CD4-positive, CD25-positive, alpha-beta regulatory T cell (primary cell): Measurements from ENCODE around the gene ENPP6. TPM values are rescaled to one million over a fixed set of nuclear protein-coding genes. Genes with fewer than 3 reads are reported as not detected.

Experiments used
- ATAC-seq, 2 donors: fragments of 150-1000 bp; cut with Tn5 transposase; one replicate each; pipeline ENCODE4 v1.10.0; 2021; ENCODE audit warnings: low read depth in 2 of 2, moderate number of reproducible peaks in 2 of 2, moderate library complexity in 1 of 2
- DNase-seq, 3 donors: peaks; one replicate each; pipeline versions ENCODE4 v3.0.0 to v3.0.0-alpha.2; 2012 to 2022; ENCODE audit warnings: mixed read lengths in 1 of 3
- H3K27ac ChIP-seq: one replicate; pipeline ENCODE4 v1.7.0; 2013; ENCODE audit warnings: mild to moderate bottlenecking, low read length; ENCODE audit not compliant: insufficient read depth, poor library complexity, severe bottlenecking
- H3K27me3 ChIP-seq: one replicate; pipeline ENCODE4 v1.7.0; 2013; ENCODE audit warnings: low read length; ENCODE audit not compliant: control insufficient read depth, insufficient read depth
- H3K36me3 ChIP-seq: one replicate; pipeline ENCODE4 v1.7.0; 2013; ENCODE audit warnings: mild to moderate bottlenecking, low read length, moderate library complexity; ENCODE audit not compliant: control insufficient read depth, insufficient read depth
- H3K4me1 ChIP-seq: 2 replicates; pipeline ENCODE4 v1.7.0; 2013; ENCODE audit warnings: mild to moderate bottlenecking, low read length; ENCODE audit not compliant: insufficient read depth, control insufficient read depth, poor library complexity, severe bottlenecking
- H3K4me3 ChIP-seq: one replicate; pipeline ENCODE4 v1.7.0; 2013; ENCODE audit warnings: low read depth, mild to moderate bottlenecking, low read length, moderate library complexity
- H3K9me3 ChIP-seq, 2 experiments: 1 replicate in 1 of 2; 2 replicates in 1 of 2; pipeline ENCODE4 v1.7.0; 2013; ENCODE audit warnings: low read length in 2 of 2, mild to moderate bottlenecking in 1 of 2, moderate library complexity in 1 of 2; ENCODE audit not compliant: control insufficient read depth in 2 of 2
- H3K27ac Mint-ChIP-seq, 3 donors: one replicate each; pipeline ENCODE4 v1.8.0; 2020 to 2022; ENCODE audit warnings: mild to moderate bottlenecking in 3 of 3, mixed read lengths in 3 of 3, moderate library complexity in 2 of 3
- H3K27me3 Mint-ChIP-seq: one replicate; pipeline ENCODE4 v1.8.0; 2022; ENCODE audit warnings: mild to moderate bottlenecking, mixed read lengths
- H3K36me3 Mint-ChIP-seq: one replicate; pipeline ENCODE4 v1.8.0; 2020; ENCODE audit warnings: mixed read lengths
- H3K4me1 Mint-ChIP-seq, 4 donors: one replicate each; pipeline ENCODE4 v1.8.0; 2020 to 2022; ENCODE audit warnings: mixed read lengths in 4 of 4, mild to moderate bottlenecking in 1 of 4
- H3K4me3 Mint-ChIP-seq, 4 donors: one replicate each; pipeline ENCODE4 v1.8.0; 2020 to 2022; ENCODE audit warnings: mild to moderate bottlenecking in 4 of 4, mixed read lengths in 4 of 4, moderate library complexity in 3 of 4
- H3K9me3 Mint-ChIP-seq, 7 donors: one replicate each; pipeline ENCODE4 v1.8.0; 2020 to 2022; ENCODE audit warnings: mixed read lengths in 7 of 7, mild to moderate bottlenecking in 3 of 7, moderate library complexity in 2 of 7
- polyA plus RNA-seq, 4 donors: library from polyadenylated mRNA; unstranded; fragments of 300-500 nt; fragmentation: Illumina TruSeq; gene quantifications; one replicate each; pipeline ENCODE4 v1.2.3, GENCODE V29; 2021
- total RNA-seq: library from RNA; stranded (reverse); gene quantifications from one replicate; pipeline ENCODE4 v1.2.3, GENCODE V29; 2022

ENPP6 gene
- total and polyA plus RNA-seq, 5 donors from 2014 or later: not detected

GRCh38 chr4:184250795-184251669, 33.4 kb upstream of the ENPP6 start:
- Histone ChIP-seq H3K9me3 (no peaks in the 10 kb centered on the region), H3K27me3 (peaks cover 4% of the 10 kb centered on the region), H3K4me3 (no peak overlapping the region), H3K27ac (no peak overlapping the region), H3K4me1 (no peaks in the 10 kb centered on the region), H3K36me3 (no peaks in the 10 kb centered on the region)
- ATAC-seq: peak; percentile 53 to 75
- Mint-ChIP-seq H3K4me1 (peaks cover 3 to 10% (median 5%) of the 10 kb centered on the region in 4 donors), H3K27me3 (peaks cover 26% of the 10 kb centered on the region), H3K4me3 (no peak overlapping the region), H3K27ac (no peak overlapping the region), H3K9me3 (peaks cover 0 to 2% (median 0%) of the 10 kb centered on the region in 7 donors), H3K36me3 (no peaks in the 10 kb centered on the region)
- peak in 2 of 3 donors; percentile 61 to 80 for DNase-seq

DNA sequence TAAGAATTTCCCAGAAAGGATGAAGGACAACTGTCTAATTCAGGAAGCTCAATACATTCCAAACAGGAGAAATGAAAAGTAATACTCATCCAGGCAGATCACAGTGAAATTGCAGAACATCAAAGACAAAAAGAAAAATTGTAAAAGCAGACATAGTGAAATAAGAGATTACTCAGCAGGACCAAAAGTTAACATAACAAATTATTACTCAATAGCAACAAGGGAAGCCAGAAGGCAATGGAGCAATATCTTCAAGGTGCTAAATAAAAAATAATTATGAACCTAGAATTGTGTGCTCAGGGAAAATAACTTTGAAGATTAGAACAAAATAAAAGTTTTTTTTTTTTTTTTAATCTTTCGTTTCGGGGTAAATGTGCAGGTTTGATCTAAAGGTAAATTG, 30.5 kb upstream of the ENPP6 start:
- H3K4me1 ChIP-seq: no peaks in the 10 kb centered on the region
- H3K27ac ChIP-seq: no peak overlapping the region
- no peaks in the 10 kb centered on the region for H3K36me3 ChIP-seq
- peaks cover 4% of the 10 kb centered on the region for H3K27me3 ChIP-seq
- ATAC-seq (no peak), DNase-seq (no peak)
- Mint-ChIP-seq H3K36me3 (no peaks in the 10 kb centered on the region), H3K4me3 (peak overlapping the region in 1 of 4 donors; percentile 52), H3K4me1 (peaks cover 3 to 10% (median 5%) of the 10 kb centered on the region in 4 donors), H3K27me3 (peaks cover 26% of the 10 kb centered on the region), H3K9me3 (peaks cover 0 to 3% (median 0%) of the 10 kb centered on the region in 7 donors), H3K27ac (no peak overlapping the region)
- no peaks in the 10 kb centered on the region for H3K9me3 ChIP-seq
- H3K4me3 ChIP-seq: no peak overlapping the region

DNA sequence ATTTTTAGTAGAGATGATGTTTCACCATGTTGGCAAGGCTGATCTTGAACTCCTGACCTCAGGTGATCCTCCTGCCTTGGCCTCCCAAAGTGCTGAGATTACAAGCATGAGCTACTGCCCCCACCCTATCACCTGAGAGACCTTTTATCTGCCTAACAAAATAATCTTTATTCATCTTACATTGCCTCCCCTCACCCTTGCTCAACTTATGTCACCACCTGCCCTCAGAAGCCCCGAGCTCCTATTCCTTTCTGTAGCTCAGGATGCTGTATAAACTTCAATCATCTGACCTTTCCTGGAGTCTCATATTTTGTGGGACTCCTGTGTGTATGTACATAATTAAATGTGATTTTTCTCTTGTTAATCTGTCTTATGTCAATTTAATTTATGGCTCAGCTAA, 29.7 kb upstream of the ENPP6 start:
- ATAC-seq: no peak
- no peak for DNase-seq
- H3K9me3 ChIP-seq: no peaks in the 10 kb centered on the region
- peaks cover 3 to 10% (median 5%) of the 10 kb centered on the region in 4 donors for H3K4me1 Mint-ChIP-seq
- H3K4me3 ChIP-seq: no peak overlapping the region
- peaks cover 26% of the 10 kb centered on the region for H3K27me3 Mint-ChIP-seq
- H3K36me3 Mint-ChIP-seq: no peaks in the 10 kb centered on the region
- no peak overlapping the region for H3K4me3 Mint-ChIP-seq
- no peak overlapping the region for H3K27ac Mint-ChIP-seq
- H3K9me3 Mint-ChIP-seq: peaks cover 0 to 3% (median 0%) of the 10 kb centered on the region in 7 donors
- H3K4me1 ChIP-seq: no peaks in the 10 kb centered on the region
- H3K27me3 ChIP-seq: peaks cover 4% of the 10 kb centered on the region
- H3K27ac ChIP-seq: no peak overlapping the region
- no peaks in the 10 kb centered on the region for H3K36me3 ChIP-seq

DNA sequence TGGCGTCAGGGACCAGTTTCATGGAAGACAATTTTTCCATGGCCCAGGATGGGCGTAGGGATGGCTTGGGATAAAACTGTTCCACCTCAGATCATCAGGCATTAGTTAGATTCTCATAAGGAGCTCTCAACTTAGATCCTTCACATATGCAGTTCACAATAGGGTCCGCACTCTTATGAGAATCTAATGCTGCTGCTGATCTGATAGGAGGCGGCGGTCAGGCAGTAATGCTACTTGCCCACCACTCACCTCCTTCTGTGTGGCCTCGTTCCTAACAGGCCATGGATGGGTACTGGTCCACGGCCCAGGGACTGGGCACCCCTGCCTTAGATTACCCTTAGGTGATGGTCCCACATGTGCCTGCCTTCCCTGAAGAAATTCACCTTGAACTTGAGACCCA, 28.8 kb upstream of the ENPP6 start:
- no peak overlapping the region for H3K27ac Mint-ChIP-seq
- no peaks in the 10 kb centered on the region for H3K4me1 ChIP-seq
- H3K4me3 Mint-ChIP-seq: no peak overlapping the region
- peaks cover 0 to 3% (median 0%) of the 10 kb centered on the region in 7 donors for H3K9me3 Mint-ChIP-seq
- H3K9me3 ChIP-seq: no peaks in the 10 kb centered on the region
- H3K4me3 ChIP-seq: no peak overlapping the region
- no peak overlapping the region for H3K27ac ChIP-seq
- peaks cover 26% of the 10 kb centered on the region for H3K27me3 Mint-ChIP-seq
- no peaks in the 10 kb centered on the region for H3K36me3 ChIP-seq
- H3K36me3 Mint-ChIP-seq: no peaks in the 10 kb centered on the region
- DNase-seq (no peak), ATAC-seq (no peak)
- peaks cover 0 to 10% (median 5%) of the 10 kb centered on the region in 4 donors for H3K4me1 Mint-ChIP-seq
- H3K27me3 ChIP-seq: peaks cover 4% of the 10 kb centered on the region

- peaks cover 6% of the 10 kb centered on the region for H3K27me3 Mint-ChIP-seq
- H3K27me3 ChIP-seq: peaks cover 1% of the 10 kb centered on the region
- no peaks in the 10 kb centered on the region for H3K36me3 ChIP-seq
- peak overlapping the region in 1 of 3 donors; percentile 61 for H3K27ac Mint-ChIP-seq
- H3K27ac ChIP-seq: no peak overlapping the region
- ATAC-seq (no peak), DNase-seq (no peak)
- no peaks in the 10 kb centered on the region for H3K4me1 ChIP-seq
- no peak overlapping the region for H3K4me3 Mint-ChIP-seq
- H3K4me1 Mint-ChIP-seq: peaks cover 8 to 18% (median 10%) of the 10 kb centered on the region in 4 donors
- H3K4me3 ChIP-seq: no peak overlapping the region
- no peaks in the 10 kb centered on the region for H3K9me3 Mint-ChIP-seq
- no peaks in the 10 kb centered on the region for H3K9me3 ChIP-seq
- no peaks in the 10 kb centered on the region for H3K36me3 Mint-ChIP-seq
Measured at GRCh38 chr4:184238072-184238745, 20.5 kb upstream of the ENPP6 start.

- no peak overlapping the region for H3K4me3 ChIP-seq
- no peaks in the 10 kb centered on the region for H3K4me1 ChIP-seq
- peak overlapping the region in 1 of 3 donors; percentile 61 for H3K27ac Mint-ChIP-seq
- H3K36me3 Mint-ChIP-seq: no peaks in the 10 kb centered on the region
- peaks cover 6% of the 10 kb centered on the region for H3K27me3 Mint-ChIP-seq
- ATAC-seq (peak; percentile 93 to 96), DNase-seq (peak in 1 of 3 donors; percentile 87)
- H3K27me3 ChIP-seq: peaks cover 1% of the 10 kb centered on the region
- peaks cover 8 to 18% (median 10%) of the 10 kb centered on the region in 4 donors for H3K4me1 Mint-ChIP-seq
- no peaks in the 10 kb centered on the region for H3K9me3 ChIP-seq
- no peaks in the 10 kb centered on the region for H3K36me3 ChIP-seq
- no peak overlapping the region for H3K27ac ChIP-seq
- no peak overlapping the region for H3K4me3 Mint-ChIP-seq
- no peaks in the 10 kb centered on the region for H3K9me3 Mint-ChIP-seq
Measured at GRCh38 chr4:184237612-184238011, 19.9 kb upstream of the ENPP6 start.

GRCh38 chr4:184235526-184235925, 17.9 kb upstream of the ENPP6 start:
- H3K4me1 ChIP-seq: peaks cover 1% of the 10 kb centered on the region
- Mint-ChIP-seq H3K27ac (no peak overlapping the region), H3K36me3 (no peaks in the 10 kb centered on the region), H3K4me3 (no peak overlapping the region), H3K4me1 (peaks cover 8 to 18% (median 10%) of the 10 kb centered on the region in 4 donors), H3K27me3 (peaks cover 6% of the 10 kb centered on the region), H3K9me3 (no peaks in the 10 kb centered on the region)
- no peak for DNase-seq
- H3K27me3 ChIP-seq: peaks cover 1% of the 10 kb centered on the region
- H3K9me3 ChIP-seq: no peaks in the 10 kb centered on the region
- H3K36me3 ChIP-seq: no peaks in the 10 kb centered on the region
- no peak overlapping the region for H3K27ac ChIP-seq
- H3K4me3 ChIP-seq: no peak overlapping the region
- no peak for ATAC-seq
